CD14-positive monocyte (primary cell): ENCODE data around the gene MTTP. TPM values are rescaled to one million over a fixed set of nuclear protein-coding genes. Genes with fewer than 3 reads are reported as not detected.

Experiments used
- DNase-seq, 3 donors: peaks; one replicate each; pipeline ENCODE4 v3.0.0-alpha.2; 2011 to 2022
- H2AFZ ChIP-seq: 2 replicates; pipeline ENCODE4 v1.6.0; 2012; ENCODE audit warnings: mild to moderate bottlenecking, low read depth, low read length, inconsistent platforms; ENCODE audit not compliant: insufficient read depth, poor library complexity, severe bottlenecking
- H3K27ac ChIP-seq, 2 donors: 1 replicate in 1 of 2; 2 replicates in 1 of 2; pipeline ENCODE4 v1.5.1; 2012 to 2013; ENCODE audit warnings: low read length in 2 of 2, control low read depth in 1 of 2, inconsistent platforms in 1 of 2, low read depth in 1 of 2, mild to moderate bottlenecking in 1 of 2
- H3K27me3 ChIP-seq, 2 donors: one replicate each; pipeline versions ENCODE4 v1.6.0 to v1.6.1; 2011 to 2013; ENCODE audit warnings: low read length in 2 of 2; ENCODE audit not compliant: control insufficient read depth in 2 of 2, insufficient read depth in 2 of 2
- H3K36me3 ChIP-seq, 2 donors: replicated peaks in 1 of 2; 1 replicate in 1 of 2; 2 replicates in 1 of 2; pipeline versions ENCODE4 v1.5.1 to v1.6.1; 2012 to 2013; ENCODE audit warnings: low read length in 2 of 2, control low read depth in 1 of 2, inconsistent platforms in 1 of 2, mild to moderate bottlenecking in 1 of 2; ENCODE audit not compliant: insufficient read depth in 2 of 2, control insufficient read depth in 1 of 2
- H3K4me1 ChIP-seq, 2 donors: 1 replicate in 1 of 2; 2 replicates in 1 of 2; pipeline versions ENCODE4 v1.5.1 to v1.6.1; 2012 to 2013; ENCODE audit warnings: low read length in 2 of 2, control low read depth in 1 of 2, inconsistent platforms in 1 of 2, mild to moderate bottlenecking in 1 of 2, moderate library complexity in 1 of 2; ENCODE audit not compliant: insufficient read depth in 2 of 2, control insufficient read depth in 1 of 2
- H3K4me2 ChIP-seq: replicated peaks from 2 replicates; pipeline ENCODE3; 2012; ENCODE audit warnings: low read length, moderate library complexity, mild to moderate bottlenecking; ENCODE audit not compliant: poor library complexity, severe bottlenecking; ENCODE audit errors: extremely low read depth
- H3K4me3 ChIP-seq, 3 experiments: fragments of 200-600 bp in 1 of 3; sonication (generic) in 1 of 3; replicated peaks in 1 of 3; 1 replicate in 2 of 3; 2 replicates in 1 of 3; pipeline ENCODE4 v1.5.1; 2011 to 2013; ENCODE audit warnings: low read length in 3 of 3, mild to moderate bottlenecking in 3 of 3, control low read depth in 2 of 3, low read depth in 2 of 3, inconsistent platforms in 1 of 3, moderate library complexity in 1 of 3
- H3K79me2 ChIP-seq: 2 replicates; pipeline ENCODE4 v1.6.0; 2012; ENCODE audit warnings: mild to moderate bottlenecking, control low read depth, inconsistent platforms, low read length, moderate library complexity; ENCODE audit not compliant: insufficient read depth
- H3K9ac ChIP-seq: 2 replicates; pipeline ENCODE4 v1.6.0; 2017; ENCODE audit warnings: low read length, mild to moderate bottlenecking; ENCODE audit not compliant: insufficient read depth, poor library complexity, severe bottlenecking
- H3K9me3 ChIP-seq, 2 donors: replicated peaks in 1 of 2; 1 replicate in 1 of 2; 2 replicates in 1 of 2; pipeline versions ENCODE4 v1.5.1 to v1.6.1; 2012 to 2013; ENCODE audit warnings: low read length in 2 of 2, control low read depth in 1 of 2; ENCODE audit not compliant: control insufficient read depth in 1 of 2, insufficient read depth in 1 of 2
- H4K20me1 ChIP-seq: 2 replicates; pipeline ENCODE4 v1.6.0; 2012; ENCODE audit warnings: mild to moderate bottlenecking, low read length, control low read depth, moderate library complexity; ENCODE audit not compliant: insufficient read depth
- H3K27ac Mint-ChIP-seq, 7 donors: one replicate each; pipeline ENCODE4 v1.8.0; 2020; ENCODE audit warnings: mild to moderate bottlenecking in 7 of 7, mixed read lengths in 7 of 7, moderate library complexity in 6 of 7, inconsistent platforms in 2 of 7
- H3K27me3 Mint-ChIP-seq, 3 donors: one replicate each; pipeline ENCODE4 v1.8.0; 2021 to 2022; ENCODE audit warnings: low read depth in 3 of 3, mild to moderate bottlenecking in 3 of 3, mixed read lengths in 3 of 3, moderate library complexity in 3 of 3, inconsistent platforms in 1 of 3
- H3K36me3 Mint-ChIP-seq, 2 donors: one replicate each; pipeline ENCODE4 v1.8.0; 2020; ENCODE audit warnings: mixed read lengths in 2 of 2, inconsistent platforms in 1 of 2, mild to moderate bottlenecking in 1 of 2
- H3K4me1 Mint-ChIP-seq: one replicate; pipeline ENCODE4 v1.8.0; 2020; ENCODE audit warnings: mild to moderate bottlenecking, mixed read lengths
- H3K4me3 Mint-ChIP-seq, 2 donors: one replicate each; pipeline ENCODE4 v1.8.0; 2020; ENCODE audit warnings: mild to moderate bottlenecking in 2 of 2, mixed read lengths in 2 of 2, moderate library complexity in 1 of 2
- H3K9me3 Mint-ChIP-seq, 7 donors: one replicate each; pipeline ENCODE4 v1.8.0; 2020 to 2022; ENCODE audit warnings: mixed read lengths in 7 of 7, mild to moderate bottlenecking in 6 of 7, moderate library complexity in 6 of 7, inconsistent platforms in 2 of 7
- CTCF ChIP-seq: fragments of 200-600 bp; IDR thresholded peaks from one replicate; pipeline ENCODE4 v1.8.0; 2022; ENCODE audit warnings: antibody characterized with exemption, mild to moderate bottlenecking
- WGBS: methylation state at CpG from one replicate; pipeline ENCODE4 v1.1.5; 2013; ENCODE audit warnings: missing lambda C conversion rate; ENCODE audit not compliant: insufficient coverage; 5-methylcytosine and 5-hydroxymethylcytosine counted together
- intact Hi-C, 2 donors: fragments of 100-400 bp; cut with micrococcal nuclease; formaldehyde crosslinking; loops; one replicate each; pipeline versions ENCODE4 v1.15.0 to v1.15.1; 2023
- polyA plus RNA-seq, 3 donors: library from polyadenylated mRNA; depleted of rRNA in 1 of 3; unstranded in 2 of 3; stranded (reverse) in 1 of 3; fragments of 300-500 nt in 2 of 3; fragments of >200 nt in 1 of 3; fragmentation: Illumina TruSeq in 2 of 3; gene quantifications; 1 replicate in 2 of 3; 2 replicates in 1 of 3; pipeline ENCODE4 v1.2.3, GENCODE V29; 2012 to 2021

The MTTP gene
- polyA plus RNA-seq, 3 donors: not detected

GRCh38 chr4:99644453-99644852, 69.8 kb downstream of the MTTP start:
- H3K4me2 ChIP-seq: no peak overlapping the region
- intact Hi-C loops: no loop called here
- no peaks in the 10 kb centered on the region for H3K36me3 Mint-ChIP-seq

GRCh38 chr4:99645036-99645435, 70.4 kb downstream of the MTTP start:
- Mint-ChIP-seq H3K36me3 (no peaks in the 10 kb centered on the region), H3K4me1 (no peaks in the 10 kb centered on the region), H3K27me3 (peaks cover 0 to 3% (median 2%) of the 10 kb centered on the region in 3 donors), H3K9me3 (peaks cover 0 to 5% (median 3%) of the 10 kb centered on the region in 7 donors), H3K27ac (no peak overlapping the region), H3K4me3 (no peak overlapping the region)
- no peaks in the 10 kb centered on the region for H3K4me1 ChIP-seq
- no peak overlapping the region for H3K4me2 ChIP-seq
- H2AFZ ChIP-seq: no peak overlapping the region
- H4K20me1 ChIP-seq: no peaks in the 10 kb centered on the region
- H3K79me2 ChIP-seq: no peaks in the 10 kb centered on the region
- intact Hi-C loops: no loop called here
- 100% methylated on average over 1 of the region's 1 CpG for WGBS
- H3K9ac ChIP-seq: no peak overlapping the region
- no peaks in the 10 kb centered on the region for H3K36me3 ChIP-seq
- DNase-seq: no peak
- TF ChIP-seq CTCF: no peak
- H3K27ac ChIP-seq: no peak overlapping the region
- H3K9me3 ChIP-seq: peaks cover 0 to 1% of the 10 kb centered on the region in 2 donors
- H3K4me3 ChIP-seq: no peak overlapping the region
- H3K27me3 ChIP-seq: no peaks in the 10 kb centered on the region

More at GRCh38 chr4:99644453-99644852, 69.8 kb downstream of the MTTP start:
- H3K27me3 ChIP-seq: no peaks in the 10 kb centered on the region
- no peak overlapping the region for H3K27ac Mint-ChIP-seq
- no peaks in the 10 kb centered on the region for H3K9me3 ChIP-seq
- H3K27ac ChIP-seq: no peak overlapping the region
- no peaks in the 10 kb centered on the region for H3K4me1 Mint-ChIP-seq
- no CpG with 5 or more reads among the region's 5 CpGs for WGBS
- no peak for DNase-seq
- no peaks in the 10 kb centered on the region for H3K79me2 ChIP-seq
- H3K27me3 Mint-ChIP-seq: peaks cover 0 to 3% (median 2%) of the 10 kb centered on the region in 3 donors
- peaks cover 0 to 4% (median 0%) of the 10 kb centered on the region in 7 donors for H3K9me3 Mint-ChIP-seq
- H3K4me3 ChIP-seq: no peak overlapping the region
- no peak overlapping the region for H2AFZ ChIP-seq
- H3K4me3 Mint-ChIP-seq: no peak overlapping the region
- H4K20me1 ChIP-seq: no peaks in the 10 kb centered on the region
- TF ChIP-seq CTCF: no peak
- no peak overlapping the region for H3K9ac ChIP-seq
- H3K36me3 ChIP-seq: no peaks in the 10 kb centered on the region
- H3K4me1 ChIP-seq: no peaks in the 10 kb centered on the region
